SK-N-SH treated with all-trans-retinoic acid at 6 μM for 48 hours (cell line): Measurements from ENCODE around the gene AFDN.

Experiments used
- ARNTL ChIP-seq: fragments of 450-650 bp; formaldehyde crosslinking; IDR thresholded peaks from 2 replicates; pipeline ENCODE4 v1.5.0; 2020; ENCODE audit warnings: low read depth, mild to moderate bottlenecking, moderate library complexity, borderline replicate concordance
- BACH2 ChIP-seq: fragments of 250-450 bp; sonication (Bioruptor Pico); IDR thresholded peaks from 2 replicates; pipeline ENCODE4 v1.9.0; 2021; ENCODE audit warnings: mild to moderate bottlenecking, borderline replicate concordance
- CSRNP3 ChIP-seq: fragments of 250-450 bp; sonication (Bioruptor Pico); IDR thresholded peaks from 2 replicates; pipeline ENCODE4 v1.5.1; 2021; ENCODE audit warnings: mild to moderate bottlenecking, moderate library complexity
- TOX ChIP-seq: fragments of 250-450 bp; sonication (Bioruptor Pico); IDR thresholded peaks from 2 replicates; pipeline ENCODE4 v1.8.0; 2021; ENCODE audit warnings: mild to moderate bottlenecking, moderate library complexity, borderline replicate concordance
- ZNF70 ChIP-seq: fragments of 450-650 bp; formaldehyde crosslinking; IDR thresholded peaks from 2 replicates; pipeline ENCODE4 v1.5.0; 2020; ENCODE audit warnings: mild to moderate bottlenecking, moderate library complexity

GRCh38 chr6:167951781-167952511 is 125.2 kb downstream of the AFDN start:
- no peak for TF ChIP-seq BACH2
- TF ChIP-seq ARNTL (CRISPR knock-in tag): no peak
- TF ChIP-seq TOX: no peak
- no peak for TF ChIP-seq ZNF70
- no peak for TF ChIP-seq CSRNP3 (CRISPR knock-in tag)
